SK-N-SH (cell line): ENCODE results near the gene TCF15. TPM values are rescaled to one million over a fixed set of nuclear protein-coding genes. Genes with fewer than 3 reads are reported as not detected.

Experiments
- CTCF ChIA-PET: fragments of 300-600, 350-600 bp; formaldehyde crosslinking; extraction: SDS; loops from one replicate; lab custom pipeline; 2021; lab: Yijun Ruan, JAX
- POLR2A ChIA-PET: fragments of 350-600 bp; sonication (Branson Sonifier 250); formaldehyde crosslinking; extraction: SDS; loops from one replicate; lab custom pipeline; 2020; ENCODE audit warnings: antibody characterized with exemption, inconsistent platforms; lab: Yijun Ruan, JAX
- DNase-seq: peaks from one replicate; pipeline ENCODE4 v3.0.0; 2012
- H2AFZ ChIP-seq: fragments of 200-600 bp; sonication (generic); 2 replicates; pipeline ENCODE4 v1.8.1; 2016; ENCODE audit warnings: antibody characterized with exemption, mild to moderate bottlenecking, low read depth
- H3F3A ChIP-seq: fragments of 200-600 bp; sonication (generic); replicated peaks from 2 replicates; pipeline ENCODE3; 2016; ENCODE audit warnings: antibody characterized with exemption, mild to moderate bottlenecking; ENCODE audit not compliant: insufficient read depth
- H3K27ac ChIP-seq, 2 experiments: fragments of 200-500 bp in 1 of 2; fragments of 200-600 bp in 1 of 2; sonication (Bioruptor generic) in 1 of 2; sonication (generic), shearing (Covaris generic) in 1 of 2; 2 replicates each; pipeline versions ENCODE4 v1.5.1 to v1.6.1; 2014 to 2016; ENCODE audit warnings: low read depth in 2 of 2, inconsistent platforms in 1 of 2, low read length in 1 of 2, mild to moderate bottlenecking in 1 of 2, mixed read lengths in 1 of 2
- H3K27me3 ChIP-seq: fragments of 200-600 bp; sonication (generic), shearing (Covaris generic); 2 replicates; pipeline ENCODE4 v1.6.1; 2016; ENCODE audit warnings: mixed run types; ENCODE audit not compliant: insufficient read depth
- H3K36me3 ChIP-seq, 2 experiments: fragments of 200-500 bp in 1 of 2; fragments of 200-600 bp in 1 of 2; sonication (Bioruptor generic) in 1 of 2; sonication (generic) in 1 of 2; replicated peaks in 1 of 2; 2 replicates each; pipeline versions ENCODE3 to v1.5.1; 2014 to 2016; ENCODE audit warnings: low read length in 1 of 2, mild to moderate bottlenecking in 1 of 2; ENCODE audit not compliant: insufficient read depth in 2 of 2, control insufficient read depth in 1 of 2
- H3K4me1 ChIP-seq, 2 experiments: fragments of 200-500 bp in 1 of 2; fragments of 200-600 bp in 1 of 2; sonication (Bioruptor generic) in 1 of 2; sonication (generic), shearing (Covaris generic) in 1 of 2; 2 replicates each; pipeline versions ENCODE4 v1.5.1 to v1.6.1; 2014 to 2016; ENCODE audit warnings: low read depth in 1 of 2, low read length in 1 of 2, mixed run types in 1 of 2; ENCODE audit not compliant: insufficient read depth in 2 of 2, control insufficient read depth in 1 of 2
- H3K4me2 ChIP-seq: fragments of 200-600 bp; sonication (generic), shearing (Covaris generic); 2 replicates; pipeline ENCODE4 v1.6.1; 2017; ENCODE audit warnings: mixed run types
- H3K4me3 ChIP-seq, 2 experiments: fragments of 200-500 bp in 1 of 2; fragments of 200-600 bp in 1 of 2; sonication (Bioruptor generic) in 1 of 2; sonication (generic), shearing (Covaris generic) in 1 of 2; 2 replicates each; pipeline versions ENCODE4 v1.5.1 to v1.8.1; 2014 to 2016; ENCODE audit warnings: low read depth in 2 of 2, inconsistent platforms in 1 of 2, low read length in 1 of 2, mild to moderate bottlenecking in 1 of 2, mixed read lengths in 1 of 2, moderate library complexity in 1 of 2
- H3K79me2 ChIP-seq: fragments of 200-600 bp; sonication (generic); 2 replicates; pipeline ENCODE4 v1.8.1; 2017; ENCODE audit warnings: mild to moderate bottlenecking; ENCODE audit not compliant: insufficient read depth
- H3K9ac ChIP-seq: fragments of 200-600 bp; sonication (generic); 2 replicates; pipeline ENCODE4 v1.6.1; 2017; ENCODE audit warnings: mixed run types
- H3K9me2 ChIP-seq: fragments of 200-600 bp; sonication (generic); 2 replicates; pipeline ENCODE4 v1.6.1; 2017; ENCODE audit warnings: mixed run types
- H3K9me3 ChIP-seq: fragments of 200-600 bp; sonication (generic); 2 replicates; pipeline ENCODE4 v1.6.1; 2017; ENCODE audit warnings: mixed run types, mild to moderate bottlenecking, moderate library complexity
- H4K20me1 ChIP-seq: fragments of 200-600 bp; sonication (generic); 2 replicates; pipeline ENCODE4 v1.6.1; 2017; ENCODE audit warnings: mild to moderate bottlenecking, mixed run types; ENCODE audit not compliant: insufficient read depth
- CTCF ChIP-seq: fragments of 200-600 bp; sonication (generic); IDR thresholded peaks from 2 replicates; pipeline ENCODE4 v1.6.1; 2017; ENCODE audit warnings: antibody characterized with exemption, mild to moderate bottlenecking, moderate library complexity
- EZH2phosphoT487 ChIP-seq: fragments of 200-600 bp; sonication (generic); IDR thresholded peaks from 2 replicates; pipeline ENCODE4 v1.6.1; 2017; ENCODE audit warnings: low read depth, mixed run types, mild to moderate bottlenecking, antibody characterized with exemption, moderate library complexity, borderline replicate concordance
- GATA2 ChIP-seq: sonication (generic); formaldehyde crosslinking; IDR thresholded peaks from 2 replicates; pipeline ENCODE4 v1.5.0; 2020; ENCODE audit warnings: mild to moderate bottlenecking, missing genetic modification reagents
- IRF3 ChIP-seq: fragments of 150-350 bp; IDR thresholded peaks from 2 replicates; pipeline ENCODE4 v1.6.1; 2016; ENCODE audit warnings: mild to moderate bottlenecking, low read depth, low read length
- JUND ChIP-seq: IDR thresholded peaks from 2 replicates; pipeline ENCODE4 v1.4.0; 2012
- MAX ChIP-seq: IDR thresholded peaks from 2 replicates; pipeline ENCODE4 v1.4.0; 2012; ENCODE audit warnings: low read depth
- MXI1 ChIP-seq: IDR thresholded peaks from 2 replicates; pipeline ENCODE4 v1.6.1; 2012; ENCODE audit warnings: mild to moderate bottlenecking, low read depth, low read length, improper control_type of control experiment
- NFIC ChIP-seq: IDR thresholded peaks from 2 replicates; pipeline ENCODE4 v1.4.0; 2012; ENCODE audit warnings: borderline replicate concordance
- PBX3 ChIP-seq: IDR thresholded peaks from 2 replicates; pipeline ENCODE4; 2012
- POLR2AphosphoS5 ChIP-seq: IDR thresholded peaks from 2 replicates; pipeline ENCODE4 v1.6.1; 2012; ENCODE audit warnings: low read depth, low read length
- RAD21 ChIP-seq: IDR thresholded peaks from 2 replicates; pipeline ENCODE4 v1.6.1; 2012; ENCODE audit warnings: mild to moderate bottlenecking, low read length
- RCOR1 ChIP-seq: fragments of 150-350 bp; IDR thresholded peaks from 2 replicates; pipeline ENCODE4 v1.6.1; 2017; ENCODE audit warnings: antibody characterized with exemption, low read length
- REST ChIP-seq: IDR thresholded peaks from 2 replicates; pipeline ENCODE4 v1.6.1; 2012; ENCODE audit warnings: mild to moderate bottlenecking, low read depth, low read length, moderate library complexity
- RFX5 ChIP-seq: IDR thresholded peaks from 2 replicates; pipeline ENCODE4 v1.6.1; 2012; ENCODE audit warnings: mild to moderate bottlenecking, improper control_type of control experiment, low read length
- SIN3A ChIP-seq: IDR thresholded peaks from 2 replicates; pipeline ENCODE4 v1.6.1; 2012; ENCODE audit warnings: low read depth, mild to moderate bottlenecking, low read length, moderate library complexity, borderline replicate concordance
- TCF12 ChIP-seq: IDR thresholded peaks from 2 replicates; pipeline ENCODE4 v1.4.0; 2012
- TEAD4 ChIP-seq: IDR thresholded peaks from 2 replicates; pipeline ENCODE4 v1.4.0; 2012; ENCODE audit warnings: mild to moderate bottlenecking, borderline replicate concordance; ENCODE audit not compliant: insufficient read depth
- YY1 ChIP-seq: IDR thresholded peaks from 2 replicates; pipeline ENCODE4 v1.4.0; 2012; ENCODE audit warnings: low read depth, mild to moderate bottlenecking
- WGBS: methylation state at CpG from one replicate; pipeline ENCODE4 v1.1.6; 2017; ENCODE audit warnings: low lambda C conversion rate; 5-methylcytosine and 5-hydroxymethylcytosine counted together
- polyA plus RNA-seq, 3 experiments: library from polyadenylated mRNA; depleted of rRNA; stranded (reverse); fragments of >200 nt; gene quantifications; 2 replicates each; pipeline ENCODE4 v1.2.3, GENCODE V29; 2012

The TCF15 gene
- polyA plus RNA-seq, 1 of the 3 experiments (the other 2 are of a cell fraction), result not detected

GRCh38 chr20:626579-626978 is 16.5 kb upstream of the TCF15 start (continued):
- no peak for TF ChIP-seq MXI1

- ChIA-PET CTCF (interaction anchor here (0.9 to 4.9 kb wide), 3 partner anchors 16 to 20 kb away, joined by 3 to 23 read pairs (median 4); no protein-coding TSS in a partner anchor), POLR2A (no interaction called here)
- H3K79me2 ChIP-seq, result no peaks in the 10 kb centered on the region
- no peak overlapping the region for H2AFZ ChIP-seq
- no peak overlapping the region for H3K4me3 ChIP-seq
- no peaks in the 10 kb centered on the region; the same call in 1 of the 2 replicates for H3K27me3 ChIP-seq
- H3K9ac ChIP-seq, result no peak overlapping the region
- H3K27ac ChIP-seq, result no peak overlapping the region
- no peak overlapping the region for H3K4me2 ChIP-seq
- DNase-seq, result no peak
- 65% methylated on average over 4 of the region's 4 CpGs for WGBS
- H3F3A ChIP-seq, result no peaks in the 10 kb centered on the region
- no peaks in the 10 kb centered on the region for H3K9me2 ChIP-seq
- no peaks in the 10 kb centered on the region for H3K4me1 ChIP-seq
- H3K36me3 ChIP-seq, result no peaks in the 10 kb centered on the region
- H3K9me3 ChIP-seq, result no peaks in the 10 kb centered on the region
- no peaks in the 10 kb centered on the region for H4K20me1 ChIP-seq
- no peak for TF ChIP-seq TEAD4
- no peak for TF ChIP-seq IRF3
- no peak for TF ChIP-seq YY1
- no peak for TF ChIP-seq TCF12
- TF ChIP-seq SIN3A, result no peak
- no peak for TF ChIP-seq EZH2phosphoT487
- no peak for TF ChIP-seq RFX5
- no peak for TF ChIP-seq MXI1
- no peak for TF ChIP-seq NFIC
- TF ChIP-seq MAX, result no peak
- no peak for TF ChIP-seq RAD21
- TF ChIP-seq JUND, result no peak
- TF ChIP-seq RCOR1, result no peak
These were observed 15.3 kb upstream of the TCF15 start for GRCh38 chr20:625360-625932.

GRCh38 chr20:623704-624103 is 13.6 kb upstream of the TCF15 start:
- H3K4me3 ChIP-seq, result no peak overlapping the region
- WGBS, result 18% methylated on average over 4 of the region's 4 CpGs
- no peaks in the 10 kb centered on the region for H3K79me2 ChIP-seq
- H3K4me2 ChIP-seq, result no peak overlapping the region
- no peaks in the 10 kb centered on the region for H3K9me3 ChIP-seq
- ChIA-PET POLR2A (no interaction called here), CTCF (interaction anchor here (0.7 to 4.9 kb wide), 4 partner anchors 15 to 115 kb away, joined by 3 to 23 read pairs (median 4); no protein-coding TSS in a partner anchor)
- H3K9ac ChIP-seq, result no peak overlapping the region
- DNase-seq, result no peak
- no peaks in the 10 kb centered on the region for H3K27me3 ChIP-seq
- no peaks in the 10 kb centered on the region for H3K4me1 ChIP-seq
- no peaks in the 10 kb centered on the region for H3K9me2 ChIP-seq
- H4K20me1 ChIP-seq, result no peaks in the 10 kb centered on the region
- H2AFZ ChIP-seq, result no peak overlapping the region
- H3F3A ChIP-seq, result no peaks in the 10 kb centered on the region
- no peaks in the 10 kb centered on the region for H3K36me3 ChIP-seq
- H3K27ac ChIP-seq, result no peak overlapping the region
- TF ChIP-seq YY1 (no peak), CTCF (no peak), RFX5 (no peak), PBX3 (no peak), RAD21 (no peak), TCF12 (no peak), REST (no peak), POLR2AphosphoS5 (no peak), GATA2 (no peak), SIN3A (no peak)
